ENCODE measurements around the gene BBX.

- TF ChIP-seq CTCF (IDR thresholded peaks at IDR 0.05; ENCODE audit: poor library complexity, severe bottlenecking) (no peak), RAD21 (conservative IDR thresholded peaks at IDR 0.05) (no peak), POLR2AphosphoS5 (IDR thresholded peaks at IDR 0.05) (no peak), EZH2 (IDR thresholded peaks at IDR 0.05; ENCODE audit: borderline replicate concordance, insufficient read depth, low read length, poor library complexity, severe bottlenecking) (no peak), EP300 (conservative IDR thresholded peaks at IDR 0.05; ENCODE audit: poor library complexity, severe bottlenecking) (no peak), REST (IDR thresholded peaks at IDR 0.05; ENCODE audit: borderline replicate concordance) (no peak), MXI1 (conservative IDR thresholded peaks at IDR 0.05; ENCODE audit: poor library complexity, severe bottlenecking) (no peak), SMC3 (conservative IDR thresholded peaks at IDR 0.05; ENCODE audit: poor library complexity) (no peak)
Measured at GRCh38 chr3:107675233-107675900, 152.6 kb downstream of the BBX start.

Data from neural cell (in vitro differentiated cells).